T1000 (cell line): ENCODE results near the gene CASP6.
"Not testable (repeated sequence)": the region's sequence is repeated elsewhere in the genome, so short reads cannot be mapped to it uniquely, and the experiment has no call there.

Source experiments
- DNase-seq: peaks from one replicate; lab custom pipeline; 2025; ENCODE audit warnings: mixed read lengths; lab: John Stamatoyannopoulos, UW

CASP6 gene

DNA sequence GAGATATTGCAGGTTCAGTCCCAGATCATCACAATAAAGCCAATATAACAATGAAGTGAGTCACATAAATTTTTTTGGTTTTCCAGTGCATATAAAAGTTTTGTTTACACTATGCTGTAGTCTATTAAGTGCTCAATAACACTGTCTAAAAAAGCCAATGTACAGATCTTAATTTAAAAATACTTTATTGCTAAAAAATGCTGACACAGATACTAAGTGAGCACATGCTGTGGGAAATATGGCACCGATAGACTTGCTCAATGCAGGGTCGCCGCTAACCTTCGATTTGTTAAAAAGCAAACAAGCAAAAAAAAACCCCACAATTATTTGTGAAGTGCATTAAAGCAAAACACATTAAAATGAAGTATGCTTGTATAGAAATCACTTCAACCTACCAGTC lies 16.4 kb upstream of the CASP6 start:
- DNase-seq = no peak

DNA sequence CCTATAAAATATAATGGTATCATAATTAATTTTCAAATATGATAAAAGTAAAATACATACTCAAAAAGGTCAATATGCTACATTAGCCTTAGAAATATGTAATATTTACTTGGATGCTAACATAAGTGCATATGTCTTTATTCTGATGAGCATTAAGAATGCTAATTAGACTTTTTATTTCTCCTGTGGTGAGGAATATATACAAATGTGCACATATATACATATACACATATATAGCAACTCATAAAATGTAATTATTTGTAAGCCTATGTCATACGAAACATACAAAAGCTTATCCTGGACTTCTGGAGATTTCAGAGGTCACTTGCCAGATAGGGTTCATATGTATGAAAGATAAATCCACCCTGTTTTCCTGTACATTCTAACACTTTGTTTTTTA lies 15.5 kb upstream of the CASP6 start:
- DNase-seq = no peak

DNA sequence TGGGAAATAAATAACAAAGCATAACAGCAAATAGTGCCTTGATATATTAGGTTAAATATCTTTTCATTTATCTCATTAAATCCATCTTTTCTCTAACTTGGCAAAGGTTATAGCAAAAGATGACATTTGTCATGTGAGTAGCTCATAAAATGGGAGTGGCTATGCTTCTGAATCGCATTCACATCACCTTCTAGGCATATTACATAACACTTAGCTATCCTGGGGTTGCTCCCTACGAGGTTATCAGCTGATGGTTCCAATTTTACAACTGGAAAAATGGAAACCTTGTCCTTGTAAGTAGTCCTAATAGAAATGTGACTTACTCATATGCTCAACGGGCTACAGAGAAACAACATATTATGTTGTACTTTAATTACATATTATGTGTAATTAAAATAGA lies 10.3 kb upstream of the CASP6 start:
- no peak for DNase-seq

DNA sequence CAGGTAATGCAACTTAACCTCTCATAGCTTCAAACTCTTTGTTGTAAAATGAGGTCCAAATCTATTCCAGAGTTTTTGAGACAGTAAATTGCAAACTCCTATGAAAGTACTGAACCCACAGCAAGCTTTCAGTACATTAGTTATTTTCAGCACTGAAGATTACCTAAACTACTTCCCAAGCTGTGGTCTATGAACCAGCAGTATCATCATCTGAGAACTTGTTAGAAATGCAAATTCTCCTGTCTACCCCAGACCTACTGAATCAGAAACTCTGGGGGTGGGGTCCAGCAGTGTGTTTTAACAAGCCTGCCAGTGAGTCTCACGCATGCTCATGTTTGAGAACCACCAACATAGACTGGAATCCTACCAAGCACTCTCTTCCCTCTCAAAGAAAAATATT lies 5.7 kb upstream of the CASP6 start:
- no peak for DNase-seq

DNA sequence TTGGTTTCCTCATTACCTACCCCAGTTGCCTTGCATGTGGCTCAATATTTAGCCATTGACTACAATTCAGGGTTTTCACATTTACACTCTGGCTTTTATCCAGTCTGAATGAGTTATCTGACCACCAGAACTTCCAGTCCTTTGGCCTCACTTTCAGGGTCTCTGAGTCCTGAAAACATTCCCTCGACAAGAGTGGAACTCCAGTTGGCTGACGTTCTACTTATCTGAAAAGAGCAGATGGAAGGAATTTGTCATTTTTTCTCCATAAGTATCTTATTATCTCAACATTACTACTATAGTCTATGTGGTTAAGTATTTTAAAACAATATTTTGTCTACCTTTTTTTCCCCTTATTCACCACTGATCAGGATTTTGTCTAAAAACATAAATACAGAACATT lies 5.2 kb upstream of the CASP6 start:
- DNase-seq = no peak

DNA sequence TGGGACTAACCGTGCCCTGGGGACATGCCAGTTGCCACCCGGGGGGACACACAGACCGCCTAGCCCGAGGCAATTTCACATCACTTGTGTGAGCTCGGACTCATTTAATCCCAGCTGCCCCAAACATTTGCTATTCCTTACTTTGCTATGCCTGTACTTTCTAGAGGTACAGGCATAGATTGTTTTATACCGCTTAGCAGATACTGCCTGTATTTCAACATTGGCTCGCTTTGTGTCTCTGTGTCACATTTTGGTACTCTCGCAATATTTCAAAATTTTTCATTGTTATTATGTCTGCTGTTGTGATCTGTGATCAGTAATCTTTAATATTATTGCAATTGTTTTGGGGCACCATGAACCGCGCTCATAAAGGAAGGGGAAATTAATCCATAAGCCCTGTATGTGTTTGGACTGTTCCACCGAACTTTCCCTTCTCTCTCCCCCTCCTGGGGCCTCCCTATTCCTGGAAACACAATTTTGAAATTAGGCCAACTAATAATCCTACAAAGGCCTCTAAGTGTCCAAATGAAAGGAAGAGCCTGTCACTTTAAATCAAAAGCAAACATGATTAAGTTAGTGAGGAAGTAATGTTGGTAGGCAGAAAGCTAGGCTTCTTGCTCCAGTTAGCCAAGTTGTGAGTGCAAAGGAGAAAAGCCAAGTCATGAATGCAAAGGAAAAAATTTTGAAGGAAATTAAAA lies 568 bp upstream of the CASP6 start:
- no peak for DNase-seq

DNA sequence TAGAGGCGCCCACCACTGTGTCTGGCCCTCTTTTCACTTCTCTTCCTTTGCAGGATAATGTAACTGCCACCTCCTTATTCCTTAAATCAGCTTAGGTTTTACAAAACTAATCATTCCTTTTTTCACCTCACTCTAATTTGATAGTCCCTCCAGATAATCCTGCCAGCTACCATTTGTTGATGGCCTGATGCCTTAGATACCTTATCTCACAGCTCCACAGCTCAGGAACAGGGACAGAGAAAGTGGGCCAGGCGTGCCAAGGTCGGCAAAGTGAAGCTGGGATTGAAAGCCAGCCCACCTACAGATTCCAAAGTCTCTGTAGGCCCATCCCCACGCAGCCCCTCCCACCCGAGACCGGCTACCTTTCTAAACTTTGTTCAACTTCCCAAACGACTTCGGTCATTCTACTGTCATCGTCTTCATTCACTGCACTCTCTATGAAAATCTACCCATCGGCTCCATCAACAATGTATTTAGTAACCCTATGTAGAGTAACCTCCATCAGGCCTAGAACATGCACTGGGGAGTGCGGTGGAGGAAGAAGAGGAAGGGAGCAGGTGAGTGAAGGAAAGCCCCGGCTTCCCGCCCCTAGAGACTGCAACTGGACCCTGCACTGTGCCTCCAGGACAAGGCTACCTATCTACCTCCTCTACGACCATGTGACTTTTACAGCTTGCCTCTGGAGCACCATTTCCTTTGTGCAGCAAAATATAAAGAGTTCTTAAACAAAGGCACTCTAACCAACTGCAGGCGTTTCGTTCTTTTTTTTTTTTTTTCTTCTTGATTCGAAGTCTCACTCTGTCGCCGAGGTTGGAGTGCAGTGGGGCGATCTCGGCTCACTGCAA lies 1.5 kb downstream of the CASP6 start:
- no peak for DNase-seq

DNA sequence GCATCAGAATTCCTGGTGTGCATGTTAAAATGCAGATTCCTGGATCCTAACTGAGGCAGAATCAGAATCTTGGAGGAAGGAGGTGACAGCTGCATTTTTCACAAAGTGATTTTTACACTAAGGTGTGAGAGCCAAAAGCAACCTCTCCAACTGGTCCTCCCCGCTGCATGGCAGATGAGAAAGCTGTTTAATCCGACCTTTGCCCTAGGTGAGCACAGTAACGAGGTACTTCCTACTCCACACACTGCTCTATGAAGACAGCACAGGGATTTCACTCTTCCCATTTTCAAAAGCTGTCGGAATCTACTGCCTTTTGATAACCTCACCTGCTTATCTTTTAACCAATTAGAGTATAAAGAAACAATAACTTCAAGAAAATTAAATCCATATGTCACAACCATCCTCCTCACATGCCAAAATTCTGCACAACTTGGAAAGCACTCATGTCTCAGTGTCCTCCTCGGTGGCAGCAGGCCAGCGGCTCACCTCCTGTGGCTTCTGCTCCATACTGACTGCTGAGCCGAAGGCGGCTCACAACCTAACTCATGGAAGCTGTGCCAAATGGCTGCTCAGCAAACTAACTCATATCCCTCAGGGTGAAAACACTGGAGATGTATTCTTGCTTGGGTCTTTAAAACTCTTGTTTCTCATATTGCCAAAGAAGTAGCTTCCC lies 3.6 kb downstream of the CASP6 start:
- no peak for DNase-seq

DNA sequence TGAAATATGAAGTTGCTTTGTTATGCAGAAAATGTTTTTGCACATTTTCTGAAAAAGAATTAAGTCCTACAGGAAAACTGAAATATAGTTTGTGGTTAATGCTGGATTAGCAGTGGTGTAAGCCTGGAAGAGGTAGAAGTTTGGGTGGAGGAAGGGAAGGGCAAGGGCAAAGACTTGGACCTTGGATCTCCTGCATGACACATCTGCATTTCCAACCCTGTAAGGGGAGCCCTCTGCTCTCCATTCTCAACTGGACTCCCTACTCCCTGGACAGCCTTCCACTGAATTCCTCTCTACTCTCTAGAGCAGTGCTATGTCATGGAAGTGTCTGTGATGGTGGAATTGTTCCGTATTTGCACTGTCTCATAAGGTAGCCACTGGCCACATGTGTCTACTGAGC lies 4.6 kb downstream of the CASP6 start:
- no peak for DNase-seq

DNA sequence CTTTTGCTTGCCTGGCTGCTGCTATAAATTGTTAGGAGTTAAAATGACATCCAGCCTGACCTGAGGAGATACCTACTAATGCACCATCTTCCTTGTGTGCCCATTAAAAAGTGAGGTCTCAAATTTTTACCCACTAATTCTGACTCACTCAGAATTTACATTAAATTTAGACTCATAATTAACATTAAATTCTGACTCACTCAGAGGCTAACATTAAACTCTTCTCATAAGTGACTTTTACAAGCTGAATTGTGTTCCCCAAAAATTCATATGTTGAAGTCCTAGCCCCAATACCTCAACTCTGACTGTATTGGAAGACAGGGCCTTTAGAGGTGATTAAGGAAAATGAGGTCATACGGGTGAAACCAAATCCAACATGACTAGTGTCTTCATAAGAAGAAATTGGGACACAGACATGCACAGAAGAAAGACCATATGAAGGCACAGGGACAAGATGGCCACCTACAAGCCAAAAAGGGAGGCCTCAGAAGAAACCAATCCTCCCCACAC lies 11.8 kb downstream of the CASP6 start:
- no peak for DNase-seq

DNA sequence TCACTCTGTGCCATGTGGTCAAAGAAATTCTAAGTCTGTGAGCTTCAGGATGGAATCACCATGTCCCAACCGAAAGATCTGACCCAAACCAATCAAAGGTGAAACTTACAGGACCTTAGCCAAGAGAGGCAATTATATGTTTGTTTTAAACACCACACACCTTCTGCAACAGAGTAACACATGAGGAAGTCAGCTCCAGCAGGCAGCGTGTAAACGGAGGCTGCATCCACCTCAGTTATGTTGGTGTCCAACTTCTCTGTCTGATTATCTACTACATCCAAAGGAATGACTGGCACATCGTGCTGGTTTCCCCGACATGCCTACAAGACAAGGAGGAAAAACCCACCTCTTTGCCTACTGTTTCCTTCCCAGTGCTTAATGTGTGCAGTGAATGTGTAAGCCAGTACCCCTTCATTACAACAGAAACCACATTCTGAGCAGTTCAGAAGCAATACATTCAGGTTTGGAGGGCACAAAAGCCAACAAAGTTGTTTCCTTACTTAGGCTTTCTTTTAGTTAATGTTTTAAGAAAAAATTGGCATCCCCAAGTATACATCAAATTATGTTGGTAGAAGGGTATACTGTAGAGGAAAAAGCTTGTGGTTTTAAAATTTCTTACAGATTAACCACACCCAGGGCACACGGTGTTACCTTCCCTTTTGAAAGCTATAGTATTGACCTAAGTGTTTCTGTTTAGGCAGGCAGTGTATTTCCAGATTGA lies 12.4 kb downstream of the CASP6 start:
- no peak for DNase-seq

DNA sequence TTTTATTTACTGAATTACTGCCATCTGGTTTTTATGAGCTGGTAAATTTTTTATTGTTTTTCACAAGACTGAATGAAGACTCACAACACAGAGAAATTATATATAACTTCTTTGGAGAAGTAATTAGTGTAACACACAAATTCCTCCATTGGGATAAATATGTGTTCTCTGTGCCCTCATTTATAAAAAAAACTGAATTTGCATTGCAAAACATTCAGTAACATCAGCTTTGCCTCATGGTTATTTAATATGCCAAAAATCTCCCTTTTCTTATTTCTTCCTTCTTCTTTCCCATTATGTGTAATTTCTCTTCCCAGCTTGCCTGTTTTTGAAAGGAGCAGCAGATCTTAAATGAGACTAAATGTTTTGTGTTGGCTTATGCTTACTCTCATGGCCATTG lies 18.5 kb downstream of the CASP6 start:
- DNase-seq = no peak

DNA sequence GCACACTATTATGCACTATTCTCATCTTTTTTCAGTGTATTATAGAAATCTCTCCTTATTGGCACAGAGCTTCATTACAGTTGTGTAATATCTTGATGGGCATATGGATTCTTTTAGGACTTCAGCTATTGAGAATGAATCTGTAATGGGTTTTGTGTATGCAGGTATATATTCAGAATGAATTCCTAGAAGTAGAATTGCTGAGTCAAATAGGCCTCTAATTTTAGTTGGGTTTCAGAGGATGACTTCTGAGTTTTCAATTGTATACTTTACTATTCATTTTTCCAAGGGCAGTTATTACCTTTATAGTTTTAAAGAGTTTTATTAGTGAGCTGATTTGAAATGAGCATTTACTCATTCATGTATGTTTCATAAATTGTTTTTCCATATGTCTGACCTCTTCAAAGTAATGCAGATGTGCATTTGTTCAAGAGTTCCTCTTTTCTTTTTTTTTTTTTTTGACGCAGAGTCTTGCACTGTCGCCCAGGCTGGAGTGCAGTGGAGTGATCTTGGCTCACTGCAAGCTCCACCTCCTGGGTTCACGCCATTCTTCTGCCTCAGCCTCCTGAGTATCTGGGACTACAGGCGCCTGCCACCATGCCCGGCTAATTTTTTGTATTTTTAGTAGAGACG lies 19.5 kb downstream of the CASP6 start:
- DNase-seq = no peak

DNA sequence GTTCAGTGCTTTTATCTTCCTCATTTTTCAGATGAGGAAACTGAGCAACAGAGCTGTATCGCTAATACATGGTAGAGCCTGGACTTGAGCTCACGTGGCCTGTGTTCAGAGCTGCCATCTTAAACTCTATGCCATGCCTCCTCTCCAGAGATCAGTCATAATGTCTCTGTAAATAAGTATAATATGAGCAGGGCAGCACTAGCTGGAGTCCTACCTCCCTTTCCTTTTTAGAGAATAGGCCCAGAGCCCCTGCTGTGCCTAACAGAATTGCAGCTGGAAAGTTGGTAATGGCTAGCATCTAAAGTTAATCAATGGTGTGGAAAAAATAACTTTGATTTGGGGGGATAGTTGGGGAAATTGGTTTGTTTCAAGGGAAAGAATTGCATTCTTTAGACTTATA lies 20.4 kb downstream of the CASP6 start:
- DNase-seq = no peak

DNA sequence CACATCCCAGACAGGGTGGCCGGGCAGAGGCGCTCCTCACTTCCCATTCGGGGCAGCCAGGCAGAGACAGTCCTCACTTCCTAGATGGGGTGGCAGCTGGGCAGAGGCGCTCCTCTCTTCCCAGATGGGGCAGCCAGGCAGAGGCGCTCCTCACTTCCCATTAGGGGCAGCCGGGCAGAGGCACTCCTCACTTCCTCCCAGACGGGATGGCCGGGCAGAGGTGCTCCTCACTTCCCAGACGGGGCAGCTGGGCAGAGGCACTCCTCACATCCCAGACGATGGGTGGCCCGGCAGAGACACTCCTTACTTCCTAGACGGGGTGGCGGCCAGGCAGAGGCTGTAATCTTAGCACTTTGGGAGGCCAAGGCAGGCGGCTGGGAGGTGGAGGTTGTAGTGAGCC lies 24.3 kb downstream of the CASP6 start:
- not testable (repeated sequence) for DNase-seq

DNA sequence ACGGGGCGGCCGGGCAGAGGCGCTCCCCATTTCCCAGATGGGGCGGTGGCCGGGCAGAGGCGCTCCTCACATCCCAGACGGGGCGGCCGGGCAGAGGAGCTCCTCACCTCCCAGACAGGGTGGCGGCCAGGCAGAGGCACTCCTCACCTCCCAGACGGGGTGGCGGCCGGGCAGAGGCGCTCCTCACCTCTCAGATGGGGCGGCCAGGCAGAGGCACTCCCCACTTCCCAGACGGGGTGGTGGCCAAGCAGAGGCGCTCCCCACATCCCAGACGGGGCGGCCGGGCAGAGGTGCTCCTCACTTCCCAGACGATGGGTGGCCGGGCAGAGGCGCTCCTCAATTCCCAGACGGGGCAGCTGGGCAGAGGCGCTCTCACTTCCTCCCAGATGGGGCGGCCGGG lies 24.8 kb downstream of the CASP6 start:
- DNase-seq = not testable (repeated sequence)

DNA sequence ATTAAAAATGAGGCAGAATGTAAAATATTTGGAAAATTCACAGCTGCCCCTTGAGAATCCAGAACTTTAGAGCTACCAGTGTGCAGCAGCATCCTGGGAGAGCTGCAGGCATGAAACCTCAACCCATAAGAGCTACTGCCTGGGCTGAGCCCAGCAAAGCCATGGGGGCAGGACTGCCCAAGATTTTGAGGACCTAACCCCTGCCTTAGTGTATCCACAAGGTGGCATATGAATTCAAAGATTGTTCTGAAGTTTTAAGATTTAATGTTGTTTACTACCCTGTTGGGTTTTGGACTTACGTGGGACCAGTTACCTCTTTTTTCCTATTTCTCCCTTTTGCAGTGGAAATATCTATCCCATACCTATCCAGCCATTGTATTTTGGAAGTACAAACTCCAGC lies 26.4 kb downstream of the CASP6 start:
- DNase-seq = no peak

DNA sequence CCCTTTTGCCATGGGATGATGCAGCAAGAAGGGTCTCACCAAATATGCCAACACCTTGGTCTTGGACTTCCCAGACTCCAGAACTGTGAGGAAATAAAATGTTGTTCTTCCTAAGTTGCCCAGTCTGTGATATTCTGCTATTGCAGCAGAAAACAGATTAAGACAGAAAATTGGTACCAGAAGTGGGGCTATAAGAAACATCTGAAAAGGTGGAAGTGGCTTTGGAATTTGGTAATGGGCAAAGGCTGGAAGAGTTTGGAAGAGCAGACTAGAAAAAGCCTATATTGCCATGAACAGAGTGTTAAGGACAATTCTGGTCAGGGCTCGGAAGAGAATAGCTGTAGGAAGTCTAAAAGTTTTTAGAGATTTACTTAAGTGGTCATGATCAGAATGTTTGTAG lies 27.4 kb downstream of the CASP6 start:
- no peak for DNase-seq

DNA sequence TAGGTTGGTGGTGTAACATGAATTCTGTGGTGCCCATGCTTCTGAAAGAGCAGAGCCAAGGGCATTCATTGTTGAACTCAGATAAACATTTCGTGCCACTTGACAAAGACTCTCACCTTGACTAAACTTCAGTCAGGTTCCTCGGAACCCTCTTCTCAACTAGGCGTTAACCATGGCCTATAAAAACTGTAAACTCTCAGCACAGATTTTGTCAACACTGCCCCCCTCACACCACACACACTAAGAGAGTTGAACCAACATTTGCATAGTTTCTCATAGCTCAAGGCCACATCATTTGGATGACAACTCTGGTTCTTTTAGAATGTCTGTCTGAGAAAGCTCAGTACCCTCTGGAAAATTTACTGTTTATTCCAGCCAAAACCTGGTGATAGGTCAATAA lies 28.1 kb downstream of the CASP6 start:
- DNase-seq = no peak

DNA sequence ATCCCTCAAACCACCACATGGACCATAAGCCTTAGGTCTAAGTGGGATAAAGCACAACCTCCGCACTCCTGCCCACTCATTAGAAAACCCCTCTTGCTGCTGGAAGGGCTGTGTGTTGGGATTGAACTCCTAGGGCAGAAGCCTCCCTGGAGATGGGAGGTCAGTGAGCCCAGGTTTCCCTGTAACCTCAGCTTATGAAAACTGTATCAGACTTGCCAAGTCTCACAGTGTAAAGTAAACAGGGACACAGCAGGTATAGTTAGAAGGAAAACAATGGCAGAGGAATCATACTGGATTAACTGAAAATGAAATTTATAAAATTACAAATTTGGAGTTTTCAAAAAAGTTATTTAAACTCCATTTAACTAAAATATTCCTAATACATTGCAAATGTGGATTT lies 29.9 kb downstream of the CASP6 start:
- no peak for DNase-seq

DNA sequence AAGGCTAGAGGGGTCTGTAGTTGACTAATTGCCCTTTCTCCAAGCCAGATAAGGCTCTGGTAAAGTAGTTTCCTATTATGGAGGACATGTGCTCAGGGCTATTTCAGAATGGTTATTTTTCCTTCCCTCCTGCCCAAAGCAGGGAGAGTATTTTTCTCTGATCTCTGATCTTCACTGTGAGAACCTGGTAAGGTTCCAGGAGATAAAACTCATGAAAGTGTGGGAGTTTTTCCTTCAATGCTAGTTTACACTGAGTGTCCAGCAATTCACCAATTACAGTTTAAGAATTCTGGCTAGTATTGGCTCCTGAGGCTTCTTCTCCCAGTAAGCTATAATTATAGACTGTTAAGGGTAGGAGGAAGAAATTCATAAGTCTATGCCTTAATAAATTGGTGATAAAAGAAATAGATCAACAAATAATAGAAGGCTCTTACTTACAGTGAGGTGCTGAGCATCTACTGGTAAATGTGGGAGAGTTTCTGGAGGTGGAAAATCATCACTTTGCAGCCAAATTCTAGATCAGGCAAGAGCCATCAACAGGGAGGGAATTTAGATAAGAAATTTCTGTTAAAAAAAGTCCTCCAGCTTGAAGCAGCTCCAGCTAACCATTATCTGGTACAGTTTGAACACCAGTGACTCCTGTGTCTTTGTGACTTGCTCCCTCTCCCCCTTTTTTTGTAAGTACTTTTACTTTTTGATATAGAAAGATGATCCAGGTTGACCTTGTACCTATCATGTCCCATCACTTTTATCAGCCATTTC lies 30.9 kb downstream of the CASP6 start:
- no peak for DNase-seq
